Esophagus squamous epithelium (tissue), 5 donors: ENCODE results near the gene NFATC3. TPM values are rescaled to one million over a fixed set of nuclear protein-coding genes. Genes with fewer than 3 reads are reported as not detected.
"Not testable (repeated sequence)": the region's sequence is repeated elsewhere in the genome, so short reads cannot be mapped to it uniquely, and the experiment has no call there.

Experiments used
- DNase-seq: peaks from one replicate; lab custom pipeline; 2025; lab: John Stamatoyannopoulos, UW
- H3K27ac ChIP-seq, 4 donors: fragments of 200-600 bp; sonication (generic); one replicate each; pipeline ENCODE4 v1.5.1; 2016 to 2019; ENCODE audit warnings: mild to moderate bottlenecking in 1 of 4
- H3K27me3 ChIP-seq, 4 donors: fragments of 200-600 bp; sonication (generic); 1 replicate in 3 of 4; 2 replicates in 1 of 4; pipeline versions ENCODE4 v1.5.1 to v1.6.0; 2017 to 2021; ENCODE audit warnings: antibody characterized with exemption in 1 of 4
- H3K36me3 ChIP-seq, 3 donors: fragments of 200-600 bp; sonication (generic); one replicate each; pipeline ENCODE4 v1.5.1; 2016 to 2019
- H3K4me1 ChIP-seq, 3 donors: fragments of 200-600 bp; sonication (generic); one replicate each; pipeline ENCODE4 v1.5.1; 2017 to 2019
- H3K4me3 ChIP-seq, 4 donors: fragments of 200-600 bp; sonication (generic); 1 replicate in 3 of 4; 2 replicates in 1 of 4; pipeline ENCODE4 v1.5.1; 2016 to 2019; ENCODE audit warnings: mild to moderate bottlenecking in 2 of 4, moderate library complexity in 1 of 4
- H3K9me3 ChIP-seq, 3 donors: fragments of 200-600 bp; sonication (generic); one replicate each; pipeline ENCODE4 v1.5.1; 2016 to 2019
- CTCF ChIP-seq, 6 experiments: fragments of 450-650 bp in 4 of 6; fragments of 200-600 bp in 2 of 6; sonication (generic) in 2 of 6; IDR thresholded peaks; one replicate each; pipeline ENCODE4 v1.5.1; 2016 to 2019; ENCODE audit warnings: antibody characterized with exemption in 6 of 6, mild to moderate bottlenecking in 4 of 6, moderate library complexity in 4 of 6
- POLR2A ChIP-seq, 4 donors: fragments of 450-650 bp; IDR thresholded peaks; one replicate each; pipeline ENCODE4 v1.6.1; 2017; ENCODE audit warnings: antibody characterized with exemption in 4 of 4, mild to moderate bottlenecking in 4 of 4, moderate library complexity in 3 of 4
- WGBS, 2 donors: methylation state at CpG; one replicate each; pipeline ENCODE4 v1.1.5; 2018; 5-methylcytosine and 5-hydroxymethylcytosine counted together
- intact Hi-C: fragments of 100-400 bp; cut with DNase I; formaldehyde crosslinking; loops from one replicate; pipeline ENCODE4 v1.15.0; 2022
- total RNA-seq, 4 donors: library from RNA; depleted of rRNA; stranded (reverse); fragments of >200 nt; gene quantifications; one replicate each; pipeline ENCODE4 v1.1.0, GENCODE V29; 2016
- donor health status: DM: yes; HTN: yes; CAD: no.

The NFATC3 gene
- total RNA-seq, 4 donors from 2014 or later, result 18.6 to 30.9 (median 20.5) TPM

DNA sequence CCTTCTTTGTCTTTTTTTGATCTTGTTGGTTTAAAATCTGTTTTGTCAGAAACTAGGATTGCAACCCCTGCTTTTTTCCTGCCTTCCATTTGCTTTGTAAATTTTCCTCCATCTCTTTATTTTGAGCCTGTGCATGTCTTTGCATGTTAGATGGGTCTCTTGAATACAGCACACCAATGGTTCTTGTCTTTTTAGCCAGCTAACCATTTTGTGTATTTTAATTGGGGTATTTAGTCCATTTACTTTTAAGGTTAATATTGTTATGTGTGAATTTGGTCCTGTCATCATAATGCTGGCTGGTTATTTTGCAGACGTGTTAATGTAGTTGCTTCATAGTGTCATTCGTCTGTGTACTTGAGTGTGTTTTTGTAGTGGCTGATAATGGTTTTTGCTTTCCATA, 26.2 kb downstream of the NFATC3 start:
- no peak for TF ChIP-seq POLR2A (IDR thresholded peaks at IDR 0.05)
- no peak for TF ChIP-seq CTCF (IDR thresholded peaks at IDR 0.05)
- H3K27me3 ChIP-seq, result no peaks in the 10 kb centered on the region
- DNase-seq, result no peak
- no peak overlapping the region for H3K4me3 ChIP-seq
- peaks cover 0 to 30% (median 0%) of the 10 kb centered on the region in 3 donors for H3K9me3 ChIP-seq
- 85 to 92% methylated on average over 2 of the region's 2 CpGs for WGBS, 2 donors
- no peaks in the 10 kb centered on the region for H3K36me3 ChIP-seq
- H3K27ac ChIP-seq, result no peak overlapping the region
- peaks cover 0 to 21% (median 5%) of the 10 kb centered on the region in 3 donors for H3K4me1 ChIP-seq
- intact Hi-C loops, result no loop called here

DNA sequence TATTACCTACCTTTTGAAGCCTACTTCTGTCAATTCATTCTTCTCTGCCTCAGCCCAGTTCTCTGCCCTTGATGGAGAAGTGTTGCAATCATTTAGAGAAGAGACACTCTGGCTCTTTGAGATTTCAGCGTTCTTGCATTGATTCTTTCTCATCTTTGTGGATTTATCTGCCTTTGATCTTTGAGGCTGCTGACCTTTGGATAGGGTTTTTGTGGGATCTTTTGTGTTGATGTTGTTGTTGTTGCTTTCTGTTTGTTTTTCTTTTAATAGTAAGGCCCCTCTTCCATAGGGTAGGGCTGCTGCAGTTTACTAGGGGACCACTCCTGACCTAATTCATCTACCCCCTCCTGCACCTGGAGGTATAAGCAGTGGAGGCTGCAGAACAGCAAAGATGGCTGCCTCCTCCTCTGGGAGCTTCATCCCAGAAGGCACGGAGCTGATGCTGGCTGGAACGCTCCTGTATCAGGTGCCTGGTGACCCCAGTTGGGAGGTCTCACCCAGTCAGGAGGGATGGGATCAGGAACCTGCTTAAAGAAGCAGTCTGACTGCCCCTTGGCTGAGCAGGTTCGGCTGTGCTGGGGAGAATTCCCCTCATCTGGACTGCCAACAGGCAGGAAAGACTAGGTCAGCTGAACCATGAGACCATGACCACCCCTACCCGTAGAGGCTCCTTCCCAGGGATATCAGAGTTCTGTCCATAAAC, 28.0 kb downstream of the NFATC3 start:
- DNase-seq, result no peak
- H3K27ac ChIP-seq, result no peak overlapping the region
- intact Hi-C loops, result no loop called here
- no peak for TF ChIP-seq CTCF (IDR thresholded peaks at IDR 0.05)
- no peak for TF ChIP-seq POLR2A (IDR thresholded peaks at IDR 0.05)
- H3K27me3 ChIP-seq, result no peaks in the 10 kb centered on the region
- no peaks in the 10 kb centered on the region for H3K36me3 ChIP-seq
- peaks cover 0 to 29% (median 0%) of the 10 kb centered on the region in 3 donors for H3K9me3 ChIP-seq
- no peak overlapping the region for H3K4me3 ChIP-seq
- 59% methylated on average over 1 of the region's 5 CpGs for WGBS, 2 donors
- peaks cover 0 to 23% (median 5%) of the 10 kb centered on the region in 3 donors for H3K4me1 ChIP-seq

DNA sequence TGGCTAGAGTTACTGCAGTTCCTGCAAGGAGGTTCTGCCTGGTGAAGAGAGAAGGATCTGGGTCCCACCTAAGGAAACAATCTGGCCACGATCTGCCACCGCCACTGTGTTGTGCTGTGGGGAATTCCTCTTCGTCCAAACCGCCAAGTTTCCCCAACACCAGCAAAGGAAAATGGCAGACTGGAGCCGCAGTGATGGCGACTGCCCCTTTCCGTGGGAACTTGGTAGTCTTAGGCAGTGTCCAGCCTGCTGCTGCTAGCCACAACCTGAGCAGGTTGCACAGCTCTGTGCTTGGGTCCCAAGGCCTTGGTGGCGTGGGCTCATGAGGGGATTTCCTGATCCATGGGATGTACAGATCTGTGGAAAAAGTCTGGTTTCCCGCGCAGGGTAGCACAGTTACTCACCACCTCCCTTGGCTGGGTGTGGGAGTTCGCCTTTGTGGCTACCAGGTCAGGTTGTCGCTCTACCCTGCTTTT, 28.6 kb downstream of the NFATC3 start:
- intact Hi-C loops, result no loop called here
- H3K36me3 ChIP-seq, result no peaks in the 10 kb centered on the region
- peaks cover 0 to 23% (median 0%) of the 10 kb centered on the region in 3 donors for H3K9me3 ChIP-seq
- peaks cover 0 to 23% (median 5%) of the 10 kb centered on the region in 3 donors for H3K4me1 ChIP-seq
- H3K27me3 ChIP-seq, result no peaks in the 10 kb centered on the region
- 97% methylated on average over 4 to 7 of the region's 12 CpGs for WGBS, 2 donors
- H3K27ac ChIP-seq, result no peak overlapping the region
- no peak for DNase-seq
- TF ChIP-seq CTCF (IDR thresholded peaks at IDR 0.05), result no peak
- no peak for TF ChIP-seq POLR2A (IDR thresholded peaks at IDR 0.05)
- H3K4me3 ChIP-seq, result no peak overlapping the region

DNA sequence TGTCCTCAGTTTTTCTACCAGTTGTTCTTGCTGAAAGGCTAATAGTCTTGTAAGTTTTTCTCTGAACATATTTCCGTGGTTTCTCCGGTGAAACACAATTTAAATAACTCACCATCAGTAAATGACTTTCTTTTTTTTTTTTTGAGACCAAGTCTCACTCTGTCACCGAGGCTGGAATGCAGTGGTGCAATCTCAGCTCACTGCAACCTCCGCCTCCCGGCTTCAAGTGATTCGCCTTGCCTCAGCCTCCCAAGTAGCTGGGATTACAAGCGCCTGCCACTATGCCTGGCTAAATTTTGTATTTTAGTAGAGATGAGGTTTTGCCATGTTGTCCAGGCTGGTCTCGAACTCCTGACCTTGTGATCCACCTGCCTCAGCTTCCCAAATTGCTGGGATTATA, 29.8 kb downstream of the NFATC3 start:
- H3K36me3 ChIP-seq, H3K27ac ChIP-seq, H3K27me3 ChIP-seq, intact Hi-C loops, H3K4me3 ChIP-seq, DNase-seq: not testable (repeated sequence)
- peaks cover 0 to 15% (median 0%) of the 10 kb centered on the region in 3 donors for H3K9me3 ChIP-seq
- peaks cover 0 to 23% (median 5%) of the 10 kb centered on the region in 3 donors for H3K4me1 ChIP-seq
- WGBS, 2 donors, result 87 to 89% methylated on average over 7 to 8 of the region's 8 CpGs

DNA sequence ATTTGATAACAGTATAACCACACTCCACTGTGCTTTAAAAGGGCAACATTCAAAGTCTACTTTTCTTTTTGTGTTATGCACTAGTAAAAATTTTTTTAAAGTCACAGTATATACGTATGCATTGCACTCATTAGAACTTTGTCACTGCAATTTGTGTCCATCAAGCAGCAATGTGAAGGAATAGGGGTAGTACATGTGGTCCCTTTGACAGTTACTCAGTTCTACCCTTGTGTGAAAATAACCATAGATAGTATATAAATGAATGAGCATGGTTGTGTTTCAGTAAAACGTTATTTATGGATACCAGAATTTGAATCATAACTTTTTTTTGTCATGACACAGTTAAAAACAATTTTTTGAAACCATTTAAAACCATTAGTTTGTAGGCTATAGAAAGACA, 30.7 kb downstream of the NFATC3 start:
- H3K36me3 ChIP-seq, result no peaks in the 10 kb centered on the region
- no peak for TF ChIP-seq CTCF (IDR thresholded peaks at IDR 0.05)
- no peak for TF ChIP-seq POLR2A (IDR thresholded peaks at IDR 0.05)
- peaks cover 0 to 6% (median 0%) of the 10 kb centered on the region in 3 donors for H3K9me3 ChIP-seq
- no peaks in the 10 kb centered on the region for H3K27me3 ChIP-seq
- H3K27ac ChIP-seq, result no peak overlapping the region
- DNase-seq, result no peak
- WGBS, 2 donors, result 57 to 64% methylated on average over 2 of the region's 2 CpGs
- intact Hi-C loops, result no loop called here
- H3K4me3 ChIP-seq, result no peak overlapping the region
- H3K4me1 ChIP-seq, result peaks cover 0 to 23% (median 5%) of the 10 kb centered on the region in 3 donors
